Hepatic stellate cell (primary cell): ENCODE measurements around the gene CFL2.

Experiments used
- DNase-seq: peaks from one replicate; pipeline ENCODE4 v3.0.0; 2011; ENCODE audit warnings: low spot score

Gene CFL2

GRCh38 chr14:34676516-34677211 lies 37.7 kb downstream of the CFL2 start:
- DNase-seq: no peak

- no peak for DNase-seq
These were observed 40.7 kb downstream of the CFL2 start for GRCh38 chr14:34673702-34674101.

DNA sequence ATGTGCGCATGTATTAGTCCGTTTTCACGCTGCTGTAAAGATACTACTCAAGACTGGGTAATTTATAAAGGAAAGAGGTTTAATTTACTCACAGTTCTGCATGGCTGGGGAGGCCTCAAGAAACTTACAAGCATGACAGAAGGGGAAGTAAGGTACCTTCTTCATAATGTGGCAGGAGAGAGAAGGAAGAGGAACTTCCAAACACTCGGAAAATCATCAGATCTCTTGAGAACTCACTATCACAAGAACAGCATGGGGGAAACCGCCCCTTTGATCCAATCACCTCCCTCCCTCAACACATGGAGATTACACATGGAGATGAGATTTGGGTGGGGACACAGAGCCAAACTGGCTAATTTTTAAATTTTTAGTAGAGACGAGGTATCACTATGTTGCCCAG lies 42.7 kb downstream of the CFL2 start:
- no peak for DNase-seq

DNA sequence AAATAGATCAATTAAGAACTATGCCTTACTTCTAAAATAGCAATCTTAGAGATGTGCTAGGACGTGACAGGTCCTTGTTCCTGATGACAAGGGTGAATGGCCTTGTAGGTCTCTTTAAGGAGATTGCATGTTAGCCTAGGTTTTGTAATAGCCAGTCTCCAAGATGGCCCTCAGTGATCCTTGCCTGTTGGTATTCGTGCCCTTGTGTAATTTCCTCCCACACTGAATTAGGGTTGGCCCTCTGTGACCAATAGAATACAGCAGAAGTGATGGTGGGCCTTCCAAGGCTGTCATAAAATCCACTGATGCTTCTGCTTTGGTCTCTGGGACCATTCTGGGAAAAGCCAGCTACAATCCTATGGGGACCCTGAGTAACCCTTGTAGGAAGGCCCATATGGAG lies 46.3 kb downstream of the CFL2 start:
- DNase-seq: no peak

DNA sequence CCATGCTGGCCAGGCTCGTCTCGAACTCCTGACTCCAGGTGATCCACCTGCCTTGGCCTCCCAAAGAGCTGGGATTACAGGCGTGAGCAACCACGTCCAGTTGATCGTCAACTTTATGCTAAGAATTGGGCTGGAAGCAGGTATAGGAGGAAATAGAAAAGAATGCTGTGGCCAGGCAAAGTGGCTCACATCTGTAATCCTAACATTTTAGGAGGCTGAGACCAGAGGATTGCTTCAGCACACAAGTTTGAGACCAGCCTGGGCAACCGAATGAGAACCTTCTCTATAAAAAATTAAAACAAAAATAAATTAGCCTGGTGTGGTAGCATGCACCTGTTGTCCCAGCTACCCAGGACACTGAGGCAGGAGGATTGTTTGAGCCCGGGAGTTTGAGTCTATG lies 47.4 kb downstream of the CFL2 start:
- no peak for DNase-seq

DNA sequence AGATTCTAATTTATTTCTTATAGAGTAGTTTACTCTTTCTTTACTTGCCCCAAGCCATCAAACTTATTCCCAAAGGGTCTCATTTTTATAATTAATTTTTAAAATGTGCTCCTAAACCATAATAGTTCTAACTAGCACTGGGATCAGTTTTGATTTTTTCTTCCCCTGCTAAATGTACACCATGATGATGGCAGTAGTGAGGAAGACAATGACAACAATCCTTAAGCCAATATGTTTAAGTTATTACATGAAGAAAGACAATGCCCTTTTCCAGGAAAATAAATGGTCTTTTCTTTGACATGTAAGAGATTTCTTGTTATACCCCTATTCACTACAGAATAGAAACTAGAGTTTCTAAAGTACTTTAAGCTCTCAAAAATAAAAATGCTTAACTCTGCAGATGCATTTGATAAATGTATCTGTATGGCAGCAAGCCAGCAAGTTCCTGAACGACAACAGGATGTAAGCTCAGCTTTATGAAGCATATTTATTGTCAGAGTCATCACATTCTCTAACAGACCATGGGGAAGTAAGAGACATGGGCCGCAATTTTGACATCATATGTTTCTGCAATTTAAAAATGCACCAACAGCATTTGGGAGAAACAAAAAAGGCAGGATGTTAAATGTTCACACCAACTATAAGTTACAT lies 48.5 kb downstream of the CFL2 start:
- DNase-seq: peak; percentile 71

DNA sequence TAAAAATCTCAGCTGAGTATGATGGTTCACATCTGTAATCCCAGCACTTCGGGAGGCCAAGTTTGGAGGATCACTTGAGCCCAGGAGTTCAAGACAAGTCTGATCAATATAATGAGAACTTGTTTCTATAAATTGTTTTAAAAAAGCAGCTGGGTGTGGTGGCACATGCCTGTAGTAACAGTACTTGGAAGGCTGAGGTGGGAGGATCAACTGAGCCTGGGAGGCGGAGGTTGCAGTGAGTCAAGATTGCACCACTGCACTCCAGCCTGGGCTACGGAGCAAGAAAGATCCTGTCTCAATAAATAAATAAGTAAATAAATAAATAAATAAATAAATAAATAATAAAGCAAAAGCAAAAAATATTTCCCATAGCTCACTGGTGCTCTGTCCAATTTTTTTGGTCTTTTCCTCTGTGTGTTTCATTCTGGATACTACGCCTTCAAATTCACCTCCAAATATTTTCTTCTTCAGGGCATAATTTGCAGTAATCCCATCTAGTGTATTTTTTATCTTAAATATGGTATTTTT lies 51.8 kb downstream of the CFL2 start:
- DNase-seq: no peak

DNA sequence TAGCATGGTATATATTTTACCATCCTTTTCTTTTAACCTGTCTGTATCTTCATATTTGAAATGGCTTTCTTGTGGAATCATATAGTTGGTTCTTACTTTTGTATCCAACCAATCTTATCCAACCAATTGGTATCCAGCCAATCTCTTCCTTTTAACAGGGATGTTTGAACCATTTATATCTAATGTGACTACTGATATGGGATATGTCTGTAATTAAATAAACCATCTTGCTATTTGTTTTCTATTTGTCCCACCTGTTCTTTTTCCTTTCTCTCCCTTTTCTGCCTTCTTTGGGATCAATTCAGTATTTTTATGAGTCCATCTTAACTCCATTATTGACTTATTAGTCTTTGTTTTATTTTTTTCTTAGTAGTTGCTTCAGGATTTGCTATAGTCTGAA lies 53.6 kb downstream of the CFL2 start:
- no peak for DNase-seq
